Mucosa of descending colon (tissue), 3 donors: ENCODE results near the gene GPR82. TPM values are rescaled to one million over a fixed set of nuclear protein-coding genes. Genes with fewer than 3 reads are reported as not detected.
"Not testable (repeated sequence)": the region's sequence is repeated elsewhere in the genome, so short reads cannot be mapped to it uniquely, and the experiment has no call there.

Source experiments
- ATAC-seq: fragments of 200-7000 bp; cut with Tn5 transposase; one replicate; pipeline ENCODE4 v1.9.1; 2020; ENCODE audit warnings: mild to moderate bottlenecking, moderate library complexity
- DNase-seq, 3 donors: peaks; one replicate each; pipeline ENCODE4 v3.0.0-alpha.2; 2020
- H3K36me3 ChIP-seq: fragments of 200-600 bp; one replicate; pipeline ENCODE4 v1.8.0; 2021; ENCODE audit warnings: low read depth, mild to moderate bottlenecking
- H3K4me1 ChIP-seq: fragments of 200-600 bp; one replicate; pipeline ENCODE4 v1.8.0; 2021; ENCODE audit warnings: low read depth, mild to moderate bottlenecking
- H3K4me3 ChIP-seq: fragments of 200-600 bp; one replicate; pipeline ENCODE4 v1.8.0; 2021; ENCODE audit warnings: mild to moderate bottlenecking
- H3K9me3 ChIP-seq: fragments of 200-600 bp; one replicate; pipeline ENCODE4 v1.8.0; 2021; ENCODE audit warnings: mild to moderate bottlenecking
- intact Hi-C, 2 donors: fragments of 100-400 bp; cut with DNase I in 1 of 2; cut with micrococcal nuclease in 1 of 2; formaldehyde crosslinking; loops; one replicate each; pipeline versions ENCODE4 v1.11.0 to v1.11.1; 2022; cut with DNase I, micrococcal nuclease
- total RNA-seq, 3 donors: library from RNA; stranded (reverse); fragmentation: NEBNext Ultra II Directional in 2 of 3; extraction: Animal tissue kit (Norgen Biotek cat#: 25700) in 2 of 3; gene quantifications; one replicate each; pipeline versions ENCODE4 v1.2.1 to v1.2.4, GENCODE V29; 2021 to 2023
- TF ChIP-seq, protein P1 (sequence below): fragments of 200-600 bp; IDR thresholded peaks from one replicate; pipeline ENCODE4 v1.8.0; 2022; ENCODE audit warnings: antibody characterized with exemption, mild to moderate bottlenecking
- donor health status: DM: no; HTN: no; CAD: no; lungs with moderate emphysema.
- donor health status: DM: no; HTN: no; CAD: no.
- donor health status: DM: no; HTN: yes; CAD: no.

Gene GPR82
- total RNA-seq, 3 donors from 2014 or later: 0.57 to 1.3 (median 0.64) TPM

- DNase-seq: no peak
- TF ChIP-seq, protein P1, sequence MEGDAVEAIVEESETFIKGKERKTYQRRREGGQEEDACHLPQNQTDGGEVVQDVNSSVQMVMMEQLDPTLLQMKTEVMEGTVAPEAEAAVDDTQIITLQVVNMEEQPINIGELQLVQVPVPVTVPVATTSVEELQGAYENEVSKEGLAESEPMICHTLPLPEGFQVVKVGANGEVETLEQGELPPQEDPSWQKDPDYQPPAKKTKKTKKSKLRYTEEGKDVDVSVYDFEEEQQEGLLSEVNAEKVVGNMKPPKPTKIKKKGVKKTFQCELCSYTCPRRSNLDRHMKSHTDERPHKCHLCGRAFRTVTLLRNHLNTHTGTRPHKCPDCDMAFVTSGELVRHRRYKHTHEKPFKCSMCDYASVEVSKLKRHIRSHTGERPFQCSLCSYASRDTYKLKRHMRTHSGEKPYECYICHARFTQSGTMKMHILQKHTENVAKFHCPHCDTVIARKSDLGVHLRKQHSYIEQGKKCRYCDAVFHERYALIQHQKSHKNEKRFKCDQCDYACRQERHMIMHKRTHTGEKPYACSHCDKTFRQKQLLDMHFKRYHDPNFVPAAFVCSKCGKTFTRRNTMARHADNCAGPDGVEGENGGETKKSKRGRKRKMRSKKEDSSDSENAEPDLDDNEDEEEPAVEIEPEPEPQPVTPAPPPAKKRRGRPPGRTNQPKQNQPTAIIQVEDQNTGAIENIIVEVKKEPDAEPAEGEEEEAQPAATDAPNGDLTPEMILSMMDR: no peak
- intact Hi-C loops: no loop called here
- H3K4me1 ChIP-seq: no peaks in the 10 kb centered on the region
- no peak overlapping the region for H3K4me3 ChIP-seq
- no peaks in the 10 kb centered on the region for H3K9me3 ChIP-seq
- H3K36me3 ChIP-seq: no peaks in the 10 kb centered on the region
- ATAC-seq: no peak
Observed at GRCh38 chrX:41711021-41711667, 12.8 kb upstream of the GPR82 start.

GRCh38 chrX:41716222-41716621 lies 7.8 kb upstream of the GPR82 start:
- DNase-seq: no peak
- TF ChIP-seq, protein P1: no peak
- Histone ChIP-seq H3K4me1 (no peaks in the 10 kb centered on the region), H3K4me3 (no peak overlapping the region), H3K9me3 (no peaks in the 10 kb centered on the region), H3K36me3 (no peaks in the 10 kb centered on the region)
- no peak for ATAC-seq
- intact Hi-C loops: no loop called here

DNA sequence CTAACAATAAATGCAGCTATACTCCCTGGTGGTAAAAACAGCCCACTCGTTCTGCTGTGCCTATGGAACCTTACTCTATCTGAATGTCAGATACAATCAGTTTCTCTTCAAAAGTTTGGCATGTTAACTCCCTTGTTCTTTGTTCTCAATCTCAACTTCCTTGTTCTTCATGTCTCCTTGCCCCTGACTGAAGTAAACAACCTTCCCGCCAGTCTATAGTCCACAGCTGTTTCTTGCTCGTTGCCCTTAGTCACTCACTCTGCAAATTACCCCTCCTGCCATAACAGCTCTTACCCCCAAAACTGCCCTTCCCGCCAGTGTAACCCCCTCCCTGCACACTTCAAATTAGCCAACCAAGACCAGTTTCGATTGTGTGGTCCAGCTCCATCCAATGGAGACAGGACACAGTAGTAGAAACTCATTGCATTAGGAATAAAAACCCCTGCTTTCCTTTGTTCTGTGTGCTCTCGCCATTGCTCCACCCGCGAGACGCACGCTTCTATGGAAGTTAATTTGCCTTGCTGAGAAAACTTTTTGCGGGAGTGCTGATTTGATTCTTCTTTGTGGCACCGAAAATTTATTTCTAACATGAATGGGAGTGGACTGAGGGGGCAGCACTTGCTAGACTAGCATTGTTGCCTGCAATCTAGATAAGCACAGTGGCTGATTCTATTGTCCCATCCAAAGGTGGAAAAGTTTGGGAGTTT lies 7.1 kb upstream of the GPR82 start:
- DNase-seq (no peak), ATAC-seq (peak; percentile 82)
- Histone ChIP-seq H3K4me3 (no peak overlapping the region), H3K9me3 (no peaks in the 10 kb centered on the region), H3K36me3 (no peaks in the 10 kb centered on the region), H3K4me1 (no peaks in the 10 kb centered on the region)
- intact Hi-C loops: no loop called here
- TF ChIP-seq, protein P1: no peak

DNA sequence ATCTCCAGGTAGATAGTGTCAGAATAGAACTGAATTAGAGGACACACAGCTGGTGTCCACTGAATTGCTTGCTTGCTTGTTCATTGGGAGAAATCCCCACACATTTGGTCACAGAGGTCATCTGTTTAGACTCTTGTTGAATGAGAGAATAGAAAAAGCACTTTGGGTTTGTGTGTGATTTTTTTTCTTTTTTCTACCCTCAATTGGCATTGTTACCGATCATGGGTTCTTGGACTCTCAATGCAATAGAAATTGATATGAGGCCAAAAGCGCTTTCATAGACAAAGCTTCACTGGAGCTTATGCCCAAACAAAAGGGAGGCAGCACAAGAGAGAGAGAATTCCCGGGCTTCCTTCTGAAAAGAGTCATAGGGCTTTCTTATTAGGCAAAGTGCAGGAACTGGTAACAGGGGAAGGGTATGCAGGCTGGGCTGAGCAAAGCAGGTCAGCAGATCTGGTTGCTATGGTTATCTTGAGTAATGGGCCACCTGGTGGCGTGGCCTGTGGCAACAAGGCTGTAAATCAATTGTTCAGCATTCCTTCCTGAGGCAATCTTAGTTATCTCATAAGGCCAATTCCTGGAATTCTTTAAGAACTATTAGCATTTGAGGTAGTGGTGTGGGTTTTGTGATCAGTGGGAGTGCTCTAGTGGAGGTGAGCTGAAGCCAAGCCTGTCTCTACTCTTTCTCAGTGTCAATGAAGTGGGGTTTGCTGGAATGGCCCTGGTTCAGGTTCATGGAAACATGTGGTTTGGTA lies 5.3 kb upstream of the GPR82 start:
- no peak for DNase-seq

DNA sequence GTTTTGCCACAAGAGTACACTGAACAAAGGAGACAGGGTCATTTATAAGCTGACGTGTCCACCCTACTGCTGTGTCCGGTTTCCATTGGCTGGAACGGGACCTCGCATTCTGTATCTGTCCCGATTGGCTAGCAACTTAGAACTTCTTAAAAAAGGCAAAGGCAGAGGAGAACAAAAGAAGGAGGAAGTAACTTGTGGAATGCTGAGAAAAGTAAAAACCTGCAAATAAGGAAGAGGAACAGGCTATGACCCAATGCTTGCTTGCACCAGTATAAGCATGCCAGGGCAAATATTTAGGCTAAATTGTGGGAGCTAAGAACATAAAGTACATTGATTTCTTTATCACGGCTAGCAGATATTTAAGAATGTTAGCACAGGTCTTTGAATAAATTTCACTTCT lies 4.4 kb upstream of the GPR82 start:
- H3K4me1 ChIP-seq, H3K4me3 ChIP-seq, H3K36me3 ChIP-seq, ATAC-seq, DNase-seq, intact Hi-C loops, H3K9me3 ChIP-seq: not testable (repeated sequence)

More for the DNA sequence above, 5.3 kb upstream of the GPR82 start:
- H3K4me3 ChIP-seq: no peak overlapping the region
- H3K4me1 ChIP-seq: no peaks in the 10 kb centered on the region
- H3K9me3 ChIP-seq: no peaks in the 10 kb centered on the region
- intact Hi-C loops: no loop called here
- TF ChIP-seq, protein P1: no peak
- no peak for ATAC-seq
- H3K36me3 ChIP-seq: no peaks in the 10 kb centered on the region
